GM23338 (cell line): ENCODE data around the gene NEXMIF. TPM values are rescaled to one million over a fixed set of nuclear protein-coding genes. Genes with fewer than 3 reads are reported as not detected.

Source experiments
- EZH2phosphoT487 ChIP-seq: fragments of 200-600 bp; sonication (generic); IDR thresholded peaks from one replicate; pipeline ENCODE4 v1.8.1; 2018; ENCODE audit warnings: antibody characterized with exemption; ENCODE audit not compliant: unreplicated experiment
- JUNB ChIP-seq: IDR thresholded peaks from one replicate; pipeline ENCODE4 v1.6.1; 2016; ENCODE audit warnings: antibody characterized with exemption; ENCODE audit not compliant: unreplicated experiment
- STAT1 ChIP-seq: IDR thresholded peaks from one replicate; pipeline ENCODE4 v1.6.1; 2016; ENCODE audit warnings: antibody characterized with exemption; ENCODE audit not compliant: unreplicated experiment
- ZNF114 ChIP-seq: fragments of 250-450 bp; sonication (Bioruptor Pico); IDR thresholded peaks from 2 replicates; pipeline ENCODE4 v1.5.0; 2020; ENCODE audit warnings: mild to moderate bottlenecking, moderate library complexity
- ZNF331 ChIP-seq: fragments of 250-450 bp; sonication (Bioruptor Pico); IDR thresholded peaks from 2 replicates; pipeline ENCODE4 v1.5.0; 2020; ENCODE audit warnings: low read depth, mild to moderate bottlenecking, moderate library complexity
- polyA plus RNA-seq: library from polyadenylated mRNA; unstranded; fragments of >200 nt; fragmentation: Nextera tagmentation; extraction: Ambion mirVana; gene quantifications from 2 replicates; pipeline ENCODE4 v1.2.1, GENCODE V29; 2016
- total RNA-seq: library from RNA; depleted of rRNA; stranded (reverse); fragments of >200 nt; shearing (Covaris generic); gene quantifications from 2 replicates; pipeline ENCODE4 v1.2.3, GENCODE V29; 2014
- TF ChIP-seq, protein P1 (sequence below): fragments of 250-450 bp; sonication (Bioruptor Pico); IDR thresholded peaks from 2 replicates; pipeline ENCODE4 v1.5.0; 2020; ENCODE audit warnings: mild to moderate bottlenecking, moderate library complexity
- TF ChIP-seq, protein P2 (sequence below): IDR thresholded peaks from one replicate; pipeline ENCODE4 v1.6.1; 2018; ENCODE audit warnings: antibody characterized with exemption; ENCODE audit not compliant: unreplicated experiment
- TF ChIP-seq, protein P3 (sequence below): IDR thresholded peaks from 2 replicates; pipeline ENCODE4 v1.6.1; 2016; ENCODE audit warnings: antibody characterized with exemption

The NEXMIF gene
- total and polyA plus RNA-seq, 2 experiments from 2014 or later = 0.16 to 0.76 TPM

DNA sequence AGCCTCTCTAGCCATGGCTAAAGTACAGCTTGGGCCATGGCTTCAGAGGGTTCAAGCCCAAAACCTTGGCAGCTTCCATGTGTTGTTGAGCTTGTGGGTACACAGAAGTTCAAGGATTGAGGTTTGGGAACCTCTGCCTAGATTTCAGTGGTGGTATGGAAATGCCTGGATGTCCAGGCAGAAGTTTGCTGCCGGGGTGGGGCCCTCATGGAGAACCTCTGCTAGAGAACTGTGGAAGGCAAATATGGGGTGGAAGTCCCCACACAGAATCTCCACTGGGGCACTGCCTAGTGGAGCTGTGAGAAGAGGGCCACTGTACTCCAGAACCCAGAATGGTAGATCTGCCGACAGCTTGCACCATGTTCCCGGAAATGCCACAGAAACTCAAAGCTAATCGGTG lies 59.5 kb downstream of the NEXMIF start (continued):
- TF ChIP-seq, protein P1, sequence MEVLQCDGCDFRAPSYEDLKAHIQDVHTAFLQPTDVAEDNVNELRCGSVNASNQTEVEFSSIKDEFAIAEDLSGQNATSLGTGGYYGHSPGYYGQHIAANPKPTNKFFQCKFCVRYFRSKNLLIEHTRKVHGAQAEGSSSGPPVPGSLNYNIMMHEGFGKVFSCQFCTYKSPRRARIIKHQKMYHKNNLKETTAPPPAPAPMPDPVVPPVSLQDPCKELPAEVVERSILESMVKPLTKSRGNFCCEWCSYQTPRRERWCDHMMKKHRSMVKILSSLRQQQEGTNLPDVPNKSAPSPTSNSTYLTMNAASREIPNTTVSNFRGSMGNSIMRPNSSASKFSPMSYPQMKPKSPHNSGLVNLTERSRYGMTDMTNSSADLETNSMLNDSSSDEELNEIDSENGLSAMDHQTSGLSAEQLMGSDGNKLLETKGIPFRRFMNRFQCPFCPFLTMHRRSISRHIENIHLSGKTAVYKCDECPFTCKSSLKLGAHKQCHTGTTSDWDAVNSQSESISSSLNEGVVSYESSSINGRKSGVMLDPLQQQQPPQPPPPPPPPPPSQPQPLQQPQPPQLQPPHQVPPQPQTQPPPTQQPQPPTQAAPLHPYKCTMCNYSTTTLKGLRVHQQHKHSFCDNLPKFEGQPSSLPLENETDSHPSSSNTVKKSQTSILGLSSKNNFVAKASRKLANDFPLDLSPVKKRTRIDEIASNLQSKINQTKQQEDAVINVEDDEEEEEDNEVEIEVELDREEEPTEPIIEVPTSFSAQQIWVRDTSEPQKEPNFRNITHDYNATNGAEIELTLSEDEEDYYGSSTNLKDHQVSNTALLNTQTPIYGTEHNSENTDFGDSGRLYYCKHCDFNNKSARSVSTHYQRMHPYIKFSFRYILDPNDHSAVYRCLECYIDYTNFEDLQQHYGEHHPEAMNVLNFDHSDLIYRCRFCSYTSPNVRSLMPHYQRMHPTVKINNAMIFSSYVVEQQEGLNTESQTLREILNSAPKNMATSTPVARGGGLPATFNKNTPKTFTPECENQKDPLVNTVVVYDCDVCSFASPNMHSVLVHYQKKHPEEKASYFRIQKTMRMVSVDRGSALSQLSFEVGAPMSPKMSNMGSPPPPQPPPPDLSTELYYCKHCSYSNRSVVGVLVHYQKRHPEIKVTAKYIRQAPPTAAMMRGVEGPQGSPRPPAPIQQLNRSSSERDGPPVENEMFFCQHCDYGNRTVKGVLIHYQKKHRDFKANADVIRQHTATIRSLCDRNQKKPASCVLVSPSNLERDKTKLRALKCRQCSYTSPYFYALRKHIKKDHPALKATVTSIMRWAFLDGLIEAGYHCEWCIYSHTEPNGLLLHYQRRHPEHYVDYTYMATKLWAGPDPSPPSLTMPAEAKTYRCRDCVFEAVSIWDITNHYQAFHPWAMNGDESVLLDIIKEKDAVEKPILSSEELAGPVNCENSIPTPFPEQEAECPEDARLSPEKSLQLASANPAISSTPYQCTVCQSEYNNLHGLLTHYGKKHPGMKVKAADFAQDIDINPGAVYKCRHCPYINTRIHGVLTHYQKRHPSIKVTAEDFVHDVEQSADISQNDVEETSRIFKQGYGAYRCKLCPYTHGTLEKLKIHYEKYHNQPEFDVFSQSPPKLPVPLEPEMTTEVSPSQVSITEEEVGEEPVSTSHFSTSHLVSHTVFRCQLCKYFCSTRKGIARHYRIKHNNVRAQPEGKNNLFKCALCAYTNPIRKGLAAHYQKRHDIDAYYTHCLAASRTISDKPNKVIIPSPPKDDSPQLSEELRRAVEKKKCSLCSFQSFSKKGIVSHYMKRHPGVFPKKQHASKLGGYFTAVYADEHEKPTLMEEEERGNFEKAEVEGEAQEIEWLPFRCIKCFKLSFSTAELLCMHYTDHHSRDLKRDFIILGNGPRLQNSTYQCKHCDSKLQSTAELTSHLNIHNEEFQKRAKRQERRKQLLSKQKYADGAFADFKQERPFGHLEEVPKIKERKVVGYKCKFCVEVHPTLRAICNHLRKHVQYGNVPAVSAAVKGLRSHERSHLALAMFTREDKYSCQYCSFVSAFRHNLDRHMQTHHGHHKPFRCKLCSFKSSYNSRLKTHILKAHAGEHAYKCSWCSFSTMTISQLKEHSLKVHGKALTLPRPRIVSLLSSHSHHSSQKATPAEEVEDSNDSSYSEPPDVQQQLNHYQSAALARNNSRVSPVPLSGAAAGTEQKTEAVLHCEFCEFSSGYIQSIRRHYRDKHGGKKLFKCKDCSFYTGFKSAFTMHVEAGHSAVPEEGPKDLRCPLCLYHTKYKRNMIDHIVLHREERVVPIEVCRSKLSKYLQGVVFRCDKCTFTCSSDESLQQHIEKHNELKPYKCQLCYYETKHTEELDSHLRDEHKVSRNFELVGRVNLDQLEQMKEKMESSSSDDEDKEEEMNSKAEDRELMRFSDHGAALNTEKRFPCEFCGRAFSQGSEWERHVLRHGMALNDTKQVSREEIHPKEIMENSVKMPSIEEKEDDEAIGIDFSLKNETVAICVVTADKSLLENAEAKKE = no peak
- TF ChIP-seq ZNF331 (CRISPR knock-in tag) (no peak), STAT1 (no peak), EZH2phosphoT487 (no peak), JUNB (no peak), ZNF114 (CRISPR knock-in tag) (no peak)
- TF ChIP-seq, protein P2, sequence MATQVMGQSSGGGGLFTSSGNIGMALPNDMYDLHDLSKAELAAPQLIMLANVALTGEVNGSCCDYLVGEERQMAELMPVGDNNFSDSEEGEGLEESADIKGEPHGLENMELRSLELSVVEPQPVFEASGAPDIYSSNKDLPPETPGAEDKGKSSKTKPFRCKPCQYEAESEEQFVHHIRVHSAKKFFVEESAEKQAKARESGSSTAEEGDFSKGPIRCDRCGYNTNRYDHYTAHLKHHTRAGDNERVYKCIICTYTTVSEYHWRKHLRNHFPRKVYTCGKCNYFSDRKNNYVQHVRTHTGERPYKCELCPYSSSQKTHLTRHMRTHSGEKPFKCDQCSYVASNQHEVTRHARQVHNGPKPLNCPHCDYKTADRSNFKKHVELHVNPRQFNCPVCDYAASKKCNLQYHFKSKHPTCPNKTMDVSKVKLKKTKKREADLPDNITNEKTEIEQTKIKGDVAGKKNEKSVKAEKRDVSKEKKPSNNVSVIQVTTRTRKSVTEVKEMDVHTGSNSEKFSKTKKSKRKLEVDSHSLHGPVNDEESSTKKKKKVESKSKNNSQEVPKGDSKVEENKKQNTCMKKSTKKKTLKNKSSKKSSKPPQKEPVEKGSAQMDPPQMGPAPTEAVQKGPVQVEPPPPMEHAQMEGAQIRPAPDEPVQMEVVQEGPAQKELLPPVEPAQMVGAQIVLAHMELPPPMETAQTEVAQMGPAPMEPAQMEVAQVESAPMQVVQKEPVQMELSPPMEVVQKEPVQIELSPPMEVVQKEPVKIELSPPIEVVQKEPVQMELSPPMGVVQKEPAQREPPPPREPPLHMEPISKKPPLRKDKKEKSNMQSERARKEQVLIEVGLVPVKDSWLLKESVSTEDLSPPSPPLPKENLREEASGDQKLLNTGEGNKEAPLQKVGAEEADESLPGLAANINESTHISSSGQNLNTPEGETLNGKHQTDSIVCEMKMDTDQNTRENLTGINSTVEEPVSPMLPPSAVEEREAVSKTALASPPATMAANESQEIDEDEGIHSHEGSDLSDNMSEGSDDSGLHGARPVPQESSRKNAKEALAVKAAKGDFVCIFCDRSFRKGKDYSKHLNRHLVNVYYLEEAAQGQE = no peak
- TF ChIP-seq, protein P3, sequence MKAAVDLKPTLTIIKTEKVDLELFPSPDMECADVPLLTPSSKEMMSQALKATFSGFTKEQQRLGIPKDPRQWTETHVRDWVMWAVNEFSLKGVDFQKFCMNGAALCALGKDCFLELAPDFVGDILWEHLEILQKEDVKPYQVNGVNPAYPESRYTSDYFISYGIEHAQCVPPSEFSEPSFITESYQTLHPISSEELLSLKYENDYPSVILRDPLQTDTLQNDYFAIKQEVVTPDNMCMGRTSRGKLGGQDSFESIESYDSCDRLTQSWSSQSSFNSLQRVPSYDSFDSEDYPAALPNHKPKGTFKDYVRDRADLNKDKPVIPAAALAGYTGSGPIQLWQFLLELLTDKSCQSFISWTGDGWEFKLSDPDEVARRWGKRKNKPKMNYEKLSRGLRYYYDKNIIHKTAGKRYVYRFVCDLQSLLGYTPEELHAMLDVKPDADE = no peak
